ENCODE measurements around the gene SLC16A2. TPM values are rescaled to one million over a fixed set of nuclear protein-coding genes. Genes with fewer than 3 reads are reported as not detected.
A peak's percentile ranks its signal among the peaks of the same experiment; 100 is the strongest.

Gene SLC16A2
- polyA plus RNA-seq, 4 donors: 0.27 to 5.1 (median 1.6) TPM

DNA sequence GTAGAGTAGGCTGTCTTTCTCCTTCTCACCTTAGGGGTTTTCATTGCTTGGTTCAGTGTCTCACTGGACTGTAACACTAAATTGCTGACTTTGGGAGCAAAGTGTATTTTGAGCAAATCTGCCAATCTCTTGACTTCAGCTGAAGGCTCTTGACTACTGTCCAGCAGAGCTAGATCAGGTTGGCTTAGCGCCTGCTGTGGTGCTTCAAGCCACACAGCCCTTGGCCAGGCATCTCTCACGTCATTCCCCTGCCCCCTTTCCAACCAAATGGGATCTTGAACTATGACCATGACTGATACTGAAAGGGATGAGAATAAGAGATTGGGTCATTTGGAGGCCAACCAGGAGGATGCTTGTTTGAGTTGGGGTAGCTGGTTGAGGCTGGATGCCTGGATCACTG, 4.8 kb downstream of the SLC16A2 start:
- FAIRE-seq (no peak), DNase-seq (no peak)
- Histone ChIP-seq H3K4me1 (ENCODE audit: control insufficient read depth in 3 of 3, insufficient read depth in 2 of 3, low read depth in 1 of 3, low read length in 2 of 3) (no peaks in the 10 kb centered on the region), H3K27ac (ENCODE audit: low read depth in 1 of 3, low read length in 2 of 3) (no peak overlapping the region), H3K9me3 (ENCODE audit: control insufficient read depth in 2 of 2, insufficient read depth in 1 of 2, low read depth in 1 of 2, low read length in 1 of 2) (no peaks in the 10 kb centered on the region), H3K27me3 (ENCODE audit: control insufficient read depth in 3 of 3, insufficient read depth in 3 of 3, low read length in 3 of 3) (no peaks in the 10 kb centered on the region), H3K4me3 (ENCODE audit: low read depth in 1 of 3, low read length in 3 of 3) (no peak overlapping the region), H3K36me3 (ENCODE audit: control insufficient read depth in 3 of 3, insufficient read depth in 2 of 3, low read depth in 1 of 3, low read length in 3 of 3) (no peaks in the 10 kb centered on the region)
- 60 to 88% (median 83%) methylated on average over 2 of the region's 2 CpGs for WGBS, 3 donors

DNA sequence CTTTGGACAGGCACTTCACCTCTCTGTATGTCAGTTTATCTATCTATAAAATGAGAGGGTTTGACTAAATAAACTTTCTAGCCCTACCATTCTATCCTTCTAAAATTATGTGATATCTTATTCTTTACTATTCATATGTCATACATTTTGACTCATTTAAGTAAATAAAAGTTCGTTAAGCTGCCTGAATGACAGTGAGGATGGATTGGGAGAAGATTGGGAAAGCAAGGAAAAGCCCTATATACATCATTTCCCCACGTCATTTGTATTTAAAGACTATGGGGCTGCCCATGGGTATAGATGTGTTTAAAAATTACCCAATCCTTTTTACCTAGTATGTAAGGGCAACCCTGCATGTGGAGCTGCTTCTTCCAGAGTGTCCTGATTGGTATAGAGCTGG, 5.3 kb downstream of the SLC16A2 start:
- 44 to 64% (median 64%) methylated on average over 2 of the region's 2 CpGs for WGBS, 3 donors
- DNase-seq (no peak), FAIRE-seq (no peak)
- H3K4me3 ChIP-seq (ENCODE audit: low read depth in 1 of 3, low read length in 3 of 3): no peak overlapping the region
- no peaks in the 10 kb centered on the region for H3K4me1 ChIP-seq (ENCODE audit: control insufficient read depth in 3 of 3, insufficient read depth in 2 of 3, low read depth in 1 of 3, low read length in 2 of 3)
- no peak overlapping the region for H3K27ac ChIP-seq (ENCODE audit: low read depth in 1 of 3, low read length in 2 of 3)
- H3K36me3 ChIP-seq (ENCODE audit: control insufficient read depth in 3 of 3, insufficient read depth in 2 of 3, low read depth in 1 of 3, low read length in 3 of 3): no peaks in the 10 kb centered on the region
- no peaks in the 10 kb centered on the region for H3K9me3 ChIP-seq (ENCODE audit: control insufficient read depth in 2 of 2, insufficient read depth in 1 of 2, low read depth in 1 of 2, low read length in 1 of 2)
- no peaks in the 10 kb centered on the region for H3K27me3 ChIP-seq (ENCODE audit: control insufficient read depth in 3 of 3, insufficient read depth in 3 of 3, low read length in 3 of 3)

- H3K4me3 ChIP-seq (ENCODE audit: low read depth in 1 of 3, low read length in 3 of 3): no peak overlapping the region
- 0 to 24% (median 19%) methylated on average over 2 of the region's 2 CpGs for WGBS, 3 donors
- H3K36me3 ChIP-seq (ENCODE audit: control insufficient read depth in 3 of 3, insufficient read depth in 2 of 3, low read depth in 1 of 3, low read length in 3 of 3): no peaks in the 10 kb centered on the region
- no peaks in the 10 kb centered on the region for H3K4me1 ChIP-seq (ENCODE audit: control insufficient read depth in 3 of 3, insufficient read depth in 2 of 3, low read depth in 1 of 3, low read length in 2 of 3)
- no peak overlapping the region for H3K27ac ChIP-seq (ENCODE audit: low read depth in 1 of 3, low read length in 2 of 3)
- DNase-seq (peak in 1 of 2 donors; percentile 17), FAIRE-seq (no peak)
- H3K9me3 ChIP-seq (ENCODE audit: control insufficient read depth in 2 of 2, insufficient read depth in 1 of 2, low read depth in 1 of 2, low read length in 1 of 2): no peaks in the 10 kb centered on the region
- H3K27me3 ChIP-seq (ENCODE audit: control insufficient read depth in 3 of 3, insufficient read depth in 3 of 3, low read length in 3 of 3): no peaks in the 10 kb centered on the region
Observed at GRCh38 chrX:74431797-74432196, 10.5 kb downstream of the SLC16A2 start.

GRCh38 chrX:74434336-74434735, 13.0 kb downstream of the SLC16A2 start:
- Histone ChIP-seq H3K9me3 (ENCODE audit: control insufficient read depth in 2 of 2, insufficient read depth in 1 of 2, low read depth in 1 of 2, low read length in 1 of 2) (no peaks in the 10 kb centered on the region), H3K4me3 (ENCODE audit: low read depth in 1 of 3, low read length in 3 of 3) (no peak overlapping the region), H3K27ac (ENCODE audit: low read depth in 1 of 3, low read length in 2 of 3) (no peak overlapping the region), H3K27me3 (ENCODE audit: control insufficient read depth in 3 of 3, insufficient read depth in 3 of 3, low read length in 3 of 3) (no peaks in the 10 kb centered on the region), H3K36me3 (ENCODE audit: control insufficient read depth in 3 of 3, insufficient read depth in 2 of 3, low read depth in 1 of 3, low read length in 3 of 3) (no peaks in the 10 kb centered on the region), H3K4me1 (ENCODE audit: control insufficient read depth in 3 of 3, insufficient read depth in 2 of 3, low read depth in 1 of 3, low read length in 2 of 3) (no peaks in the 10 kb centered on the region)
- FAIRE-seq (no peak), DNase-seq (no peak)
- WGBS, 3 donors: 72 to 100% (median 75%) methylated on average over 1 of the region's 1 CpG

DNA sequence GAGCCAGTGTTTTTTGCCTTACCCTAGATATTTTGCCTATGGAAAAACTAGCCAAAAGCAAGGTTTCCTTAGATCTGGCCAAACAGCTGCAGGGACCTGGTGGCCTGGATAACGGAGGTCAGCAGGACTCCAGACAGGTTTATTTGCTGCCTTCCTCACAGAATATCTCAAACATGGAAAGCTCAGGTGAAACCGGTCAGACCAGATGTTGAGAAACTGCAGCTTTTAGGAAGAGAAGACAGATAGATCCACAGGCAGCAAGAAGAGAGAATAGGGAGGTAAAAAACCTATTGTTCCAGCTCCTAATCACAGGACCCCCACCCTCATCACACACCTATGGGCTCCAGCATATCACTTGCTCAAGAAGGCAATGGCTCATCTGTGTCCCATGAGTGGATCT, 16.2 kb downstream of the SLC16A2 start:
- no peaks in the 10 kb centered on the region for H3K4me1 ChIP-seq (ENCODE audit: control insufficient read depth in 3 of 3, insufficient read depth in 2 of 3, low read depth in 1 of 3, low read length in 2 of 3)
- WGBS, 3 donors: 47 to 77% (median 50%) methylated on average over 2 of the region's 2 CpGs
- H3K36me3 ChIP-seq (ENCODE audit: control insufficient read depth in 3 of 3, insufficient read depth in 2 of 3, low read depth in 1 of 3, low read length in 3 of 3): no peaks in the 10 kb centered on the region
- no peak overlapping the region for H3K4me3 ChIP-seq (ENCODE audit: low read depth in 1 of 3, low read length in 3 of 3)
- FAIRE-seq: no peak
- DNase-seq: no peak
- no peaks in the 10 kb centered on the region for H3K9me3 ChIP-seq (ENCODE audit: control insufficient read depth in 2 of 2, insufficient read depth in 1 of 2, low read depth in 1 of 2, low read length in 1 of 2)
- no peak overlapping the region for H3K27ac ChIP-seq (ENCODE audit: low read depth in 1 of 3, low read length in 2 of 3)
- no peaks in the 10 kb centered on the region for H3K27me3 ChIP-seq (ENCODE audit: control insufficient read depth in 3 of 3, insufficient read depth in 3 of 3, low read length in 3 of 3)

DNA sequence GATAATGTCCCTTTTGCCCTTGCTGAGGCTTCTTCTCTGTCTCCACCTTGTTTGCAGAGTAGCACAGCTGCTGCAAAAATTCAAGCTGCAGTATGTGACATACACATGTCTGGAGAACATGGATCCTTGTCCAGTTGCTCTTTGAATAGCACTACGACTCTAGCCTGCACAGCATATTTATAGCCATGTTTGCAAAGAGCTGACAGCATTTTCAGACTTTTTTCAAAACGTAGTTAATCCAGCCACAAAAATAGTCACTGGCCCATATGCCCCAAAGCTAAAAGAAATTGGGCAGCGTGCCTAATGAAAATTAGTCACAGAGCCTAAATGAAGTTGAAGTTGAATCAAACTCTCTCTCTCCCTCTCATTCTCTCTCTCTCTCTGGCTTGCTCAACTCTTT, 17.5 kb downstream of the SLC16A2 start:
- H3K27ac ChIP-seq (ENCODE audit: low read depth in 1 of 3, low read length in 2 of 3): no peak overlapping the region
- no peaks in the 10 kb centered on the region for H3K9me3 ChIP-seq (ENCODE audit: control insufficient read depth in 2 of 2, insufficient read depth in 1 of 2, low read depth in 1 of 2, low read length in 1 of 2)
- H3K4me3 ChIP-seq (ENCODE audit: low read depth in 1 of 3, low read length in 3 of 3): no peak overlapping the region
- DNase-seq: no peak
- FAIRE-seq: no peak
- H3K4me1 ChIP-seq (ENCODE audit: control insufficient read depth in 3 of 3, insufficient read depth in 2 of 3, low read depth in 1 of 3, low read length in 2 of 3): no peaks in the 10 kb centered on the region
- 61 to 79% (median 62%) methylated on average over 3 of the region's 3 CpGs for WGBS, 3 donors
- peaks cover 0 to 3% (median 0%) of the 10 kb centered on the region in 3 donors for H3K27me3 ChIP-seq (ENCODE audit: control insufficient read depth in 3 of 3, insufficient read depth in 3 of 3, low read length in 3 of 3)
- no peaks in the 10 kb centered on the region for H3K36me3 ChIP-seq (ENCODE audit: control insufficient read depth in 3 of 3, insufficient read depth in 2 of 3, low read depth in 1 of 3, low read length in 3 of 3)

DNA sequence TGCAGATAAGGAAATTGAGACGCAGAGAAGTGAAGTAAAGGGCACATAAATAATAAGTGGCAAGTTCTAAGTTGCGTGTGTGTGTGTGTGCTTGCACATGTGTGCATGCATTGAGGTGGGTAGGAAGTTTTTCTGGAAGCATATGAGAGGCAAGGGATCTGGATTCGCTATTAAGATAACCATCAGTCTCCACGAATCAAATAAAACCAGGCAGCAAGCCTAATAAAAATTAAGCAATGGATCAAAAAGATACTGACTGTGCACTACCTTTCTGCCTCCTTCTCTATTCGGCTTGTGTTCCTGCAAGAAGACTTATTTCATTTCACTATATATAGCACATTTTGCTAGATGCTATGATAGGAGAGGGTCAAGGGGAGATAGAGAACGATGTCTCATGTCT, 23.8 kb downstream of the SLC16A2 start:
- peaks cover 0 to 3% (median 0%) of the 10 kb centered on the region in 3 donors for H3K27me3 ChIP-seq (ENCODE audit: control insufficient read depth in 3 of 3, insufficient read depth in 3 of 3, low read length in 3 of 3)
- DNase-seq (no peak), FAIRE-seq (no peak)
- H3K36me3 ChIP-seq (ENCODE audit: control insufficient read depth in 3 of 3, insufficient read depth in 2 of 3, low read depth in 1 of 3, low read length in 3 of 3): no peaks in the 10 kb centered on the region
- no peaks in the 10 kb centered on the region for H3K4me1 ChIP-seq (ENCODE audit: control insufficient read depth in 3 of 3, insufficient read depth in 2 of 3, low read depth in 1 of 3, low read length in 2 of 3)
- 61 to 82% (median 70%) methylated on average over 6 of the region's 6 CpGs for WGBS, 3 donors
- H3K27ac ChIP-seq (ENCODE audit: low read depth in 1 of 3, low read length in 2 of 3): no peak overlapping the region
- no peak overlapping the region for H3K4me3 ChIP-seq (ENCODE audit: low read depth in 1 of 3, low read length in 3 of 3)
- H3K9me3 ChIP-seq (ENCODE audit: control insufficient read depth in 2 of 2, insufficient read depth in 1 of 2, low read depth in 1 of 2, low read length in 1 of 2): no peaks in the 10 kb centered on the region

GRCh38 chrX:74446876-74447275, 25.6 kb downstream of the SLC16A2 start:
- Histone ChIP-seq H3K27ac (ENCODE audit: low read depth in 1 of 3, low read length in 2 of 3) (no peak overlapping the region), H3K4me1 (ENCODE audit: control insufficient read depth in 3 of 3, insufficient read depth in 2 of 3, low read depth in 1 of 3, low read length in 2 of 3) (peaks cover 0 to 3% (median 0%) of the 10 kb centered on the region in 3 donors), H3K4me3 (ENCODE audit: low read depth in 1 of 3, low read length in 3 of 3) (no peak overlapping the region), H3K9me3 (ENCODE audit: control insufficient read depth in 2 of 2, insufficient read depth in 1 of 2, low read depth in 1 of 2, low read length in 1 of 2) (no peaks in the 10 kb centered on the region), H3K27me3 (ENCODE audit: control insufficient read depth in 3 of 3, insufficient read depth in 3 of 3, low read length in 3 of 3) (peaks cover 0 to 3% (median 0%) of the 10 kb centered on the region in 3 donors), H3K36me3 (ENCODE audit: control insufficient read depth in 3 of 3, insufficient read depth in 2 of 3, low read depth in 1 of 3, low read length in 3 of 3) (no peaks in the 10 kb centered on the region)
- DNase-seq (no peak), FAIRE-seq (no peak)
- 68 to 97% (median 79%) methylated on average over 1 of the region's 1 CpG for WGBS, 3 donors

DNA sequence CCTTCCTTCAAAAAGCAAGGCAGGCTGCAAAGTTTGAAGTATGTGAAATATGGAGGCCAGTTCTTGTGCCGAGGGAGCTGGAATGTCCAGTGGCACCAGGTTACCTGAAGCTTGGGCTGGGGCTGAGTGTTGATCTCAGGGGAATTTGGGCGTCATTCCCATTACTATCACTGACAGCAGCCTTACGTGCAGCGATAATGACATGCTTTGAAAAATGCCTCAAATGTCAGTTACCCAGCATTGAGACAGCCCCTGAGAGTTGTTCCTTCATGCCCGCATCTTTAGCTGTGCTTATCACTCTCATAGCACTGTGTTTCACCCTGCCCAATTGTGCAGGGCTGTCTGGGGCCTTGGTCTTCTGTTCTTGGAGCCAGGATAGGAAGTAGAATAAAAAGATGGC, 27.4 kb downstream of the SLC16A2 start:
- Histone ChIP-seq H3K4me1 (ENCODE audit: control insufficient read depth in 3 of 3, insufficient read depth in 2 of 3, low read depth in 1 of 3, low read length in 2 of 3) (peaks cover 0 to 3% (median 0%) of the 10 kb centered on the region in 3 donors), H3K27ac (ENCODE audit: low read depth in 1 of 3, low read length in 2 of 3) (no peak overlapping the region), H3K27me3 (ENCODE audit: control insufficient read depth in 3 of 3, insufficient read depth in 3 of 3, low read length in 3 of 3) (no peaks in the 10 kb centered on the region), H3K36me3 (ENCODE audit: control insufficient read depth in 3 of 3, insufficient read depth in 2 of 3, low read depth in 1 of 3, low read length in 3 of 3) (no peaks in the 10 kb centered on the region), H3K9me3 (ENCODE audit: control insufficient read depth in 2 of 2, insufficient read depth in 1 of 2, low read depth in 1 of 2, low read length in 1 of 2) (no peaks in the 10 kb centered on the region), H3K4me3 (ENCODE audit: low read depth in 1 of 3, low read length in 3 of 3) (no peak overlapping the region)
- FAIRE-seq: no peak
- no peak for DNase-seq
- WGBS, 3 donors: 80 to 96% (median 95%) methylated on average over 5 of the region's 5 CpGs

Data from small intestine (tissue), 7 donors.